ENCODE measurements around the gene SLC35F1.

GRCh38 chr6:118097576-118097975 is 190.5 kb downstream of the SLC35F1 start:
- TF ChIP-seq CTCF (IDR thresholded peaks at IDR 0.05), result no peak
- TF ChIP-seq REST (IDR thresholded peaks at IDR 0.05), result no peak
- TF ChIP-seq BHLHE40 (IDR thresholded peaks at IDR 0.05; ENCODE audit: low read depth, low read length), result no peak
- no peak for TF ChIP-seq HMGXB4 (CRISPR knock-in tag; IDR thresholded peaks at IDR 0.05; ENCODE audit: borderline replicate concordance)
- no peak for TF ChIP-seq CHD2 (IDR thresholded peaks at IDR 0.05; ENCODE audit: low read length, partially characterized antibody)
